ENCODE measurements around the gene ATP6V0B.

- TF ChIP-seq CTCF (IDR thresholded peaks at IDR 0.05; ENCODE audit: low read depth, low read length, missing input control), result no peak
- TF ChIP-seq SP1 (IDR thresholded peaks at IDR 0.05), result no peak
- TF ChIP-seq EGR1 (IDR thresholded peaks at IDR 0.05; ENCODE audit: low read depth in 2 of 2), result peak in 1 of 2 donors; percentile 6
- no peak for TF ChIP-seq RAD21 (IDR thresholded peaks at IDR 0.05)
- peak in 1 of 2 donors; percentile 16 for TF ChIP-seq JUND (IDR thresholded peaks at IDR 0.05)
- TF ChIP-seq TAF1 (conservative IDR thresholded peaks at IDR 0.05), result no peak
These were observed 16.9 kb downstream of the ATP6V0B start, which contains the start of gene CCDC24 for GRCh38 chr1:43991476-43992231.

All from liver (tissue), 3 donors.